ENCODE measurements around the gene SELPLG.

SELPLG gene

GRCh38 chr12:108605000-108605689 lies 28.5 kb downstream of the SELPLG start:
- Histone ChIP-seq H3K9me3 (no peaks in the 10 kb centered on the region), H3K4me1 (no peaks in the 10 kb centered on the region), H3K4me3 (ENCODE audit: low read depth, low read length) (no peak overlapping the region), H3K36me3 (no peaks in the 10 kb centered on the region), H3K27me3 (no peaks in the 10 kb centered on the region)
- no peak for DNase-seq
- TF ChIP-seq CTCF (IDR thresholded peaks at IDR 0.05; ENCODE audit: low read depth, low read length): no peak

GRCh38 chr12:108604208-108604941 lies 29.3 kb downstream of the SELPLG start:
- no peaks in the 10 kb centered on the region for H3K36me3 ChIP-seq
- no peak overlapping the region for H3K4me3 ChIP-seq (ENCODE audit: low read depth, low read length)
- H3K4me1 ChIP-seq: no peaks in the 10 kb centered on the region
- no peak for TF ChIP-seq CTCF (IDR thresholded peaks at IDR 0.05; ENCODE audit: low read depth, low read length)
- H3K27me3 ChIP-seq: no peaks in the 10 kb centered on the region
- no peak for DNase-seq
- H3K9me3 ChIP-seq: no peaks in the 10 kb centered on the region

- Histone ChIP-seq H3K9me3 (no peaks in the 10 kb centered on the region), H3K4me1 (no peaks in the 10 kb centered on the region), H3K27me3 (no peaks in the 10 kb centered on the region), H3K4me3 (ENCODE audit: low read depth, low read length) (no peak overlapping the region), H3K36me3 (no peaks in the 10 kb centered on the region)
- no peak for TF ChIP-seq CTCF (IDR thresholded peaks at IDR 0.05; ENCODE audit: low read depth, low read length)
- no peak for DNase-seq
Measured at GRCh38 chr12:108603743-108604142, 30.0 kb downstream of the SELPLG start.

- no peak for TF ChIP-seq CTCF (IDR thresholded peaks at IDR 0.05; ENCODE audit: low read depth, low read length)
- Histone ChIP-seq H3K27me3 (no peaks in the 10 kb centered on the region), H3K36me3 (no peaks in the 10 kb centered on the region), H3K9me3 (no peaks in the 10 kb centered on the region), H3K4me3 (ENCODE audit: low read depth, low read length) (no peak overlapping the region), H3K4me1 (no peaks in the 10 kb centered on the region; the same call in 1 of the 2 replicates)
- no peak for DNase-seq
Measured at GRCh38 chr12:108602976-108603704, 30.6 kb downstream of the SELPLG start.

GRCh38 chr12:108602209-108602705 lies 31.4 kb downstream of the SELPLG start:
- DNase-seq: no peak
- Histone ChIP-seq H3K9me3 (no peaks in the 10 kb centered on the region), H3K36me3 (no peaks in the 10 kb centered on the region), H3K4me1 (peaks cover under 1% of the 10 kb centered on the region), H3K27me3 (no peaks in the 10 kb centered on the region), H3K4me3 (ENCODE audit: low read depth, low read length) (no peak overlapping the region)
- TF ChIP-seq CTCF (IDR thresholded peaks at IDR 0.05; ENCODE audit: low read depth, low read length): no peak
